ENCODE measurements around the gene VIL1. TPM values are rescaled to one million over a fixed set of nuclear protein-coding genes. Genes with fewer than 3 reads are reported as not detected.

The VIL1 gene
- total and polyA plus RNA-seq, 2 of the 13 experiments (the other 11 are each of a cell fraction or from before 2014, with no cell fraction given), result 287 to 301 TPM

GRCh38 chr2:218418717-218419458, at the start of gene VIL1 (continued):
- TF ChIP-seq, protein P1, sequence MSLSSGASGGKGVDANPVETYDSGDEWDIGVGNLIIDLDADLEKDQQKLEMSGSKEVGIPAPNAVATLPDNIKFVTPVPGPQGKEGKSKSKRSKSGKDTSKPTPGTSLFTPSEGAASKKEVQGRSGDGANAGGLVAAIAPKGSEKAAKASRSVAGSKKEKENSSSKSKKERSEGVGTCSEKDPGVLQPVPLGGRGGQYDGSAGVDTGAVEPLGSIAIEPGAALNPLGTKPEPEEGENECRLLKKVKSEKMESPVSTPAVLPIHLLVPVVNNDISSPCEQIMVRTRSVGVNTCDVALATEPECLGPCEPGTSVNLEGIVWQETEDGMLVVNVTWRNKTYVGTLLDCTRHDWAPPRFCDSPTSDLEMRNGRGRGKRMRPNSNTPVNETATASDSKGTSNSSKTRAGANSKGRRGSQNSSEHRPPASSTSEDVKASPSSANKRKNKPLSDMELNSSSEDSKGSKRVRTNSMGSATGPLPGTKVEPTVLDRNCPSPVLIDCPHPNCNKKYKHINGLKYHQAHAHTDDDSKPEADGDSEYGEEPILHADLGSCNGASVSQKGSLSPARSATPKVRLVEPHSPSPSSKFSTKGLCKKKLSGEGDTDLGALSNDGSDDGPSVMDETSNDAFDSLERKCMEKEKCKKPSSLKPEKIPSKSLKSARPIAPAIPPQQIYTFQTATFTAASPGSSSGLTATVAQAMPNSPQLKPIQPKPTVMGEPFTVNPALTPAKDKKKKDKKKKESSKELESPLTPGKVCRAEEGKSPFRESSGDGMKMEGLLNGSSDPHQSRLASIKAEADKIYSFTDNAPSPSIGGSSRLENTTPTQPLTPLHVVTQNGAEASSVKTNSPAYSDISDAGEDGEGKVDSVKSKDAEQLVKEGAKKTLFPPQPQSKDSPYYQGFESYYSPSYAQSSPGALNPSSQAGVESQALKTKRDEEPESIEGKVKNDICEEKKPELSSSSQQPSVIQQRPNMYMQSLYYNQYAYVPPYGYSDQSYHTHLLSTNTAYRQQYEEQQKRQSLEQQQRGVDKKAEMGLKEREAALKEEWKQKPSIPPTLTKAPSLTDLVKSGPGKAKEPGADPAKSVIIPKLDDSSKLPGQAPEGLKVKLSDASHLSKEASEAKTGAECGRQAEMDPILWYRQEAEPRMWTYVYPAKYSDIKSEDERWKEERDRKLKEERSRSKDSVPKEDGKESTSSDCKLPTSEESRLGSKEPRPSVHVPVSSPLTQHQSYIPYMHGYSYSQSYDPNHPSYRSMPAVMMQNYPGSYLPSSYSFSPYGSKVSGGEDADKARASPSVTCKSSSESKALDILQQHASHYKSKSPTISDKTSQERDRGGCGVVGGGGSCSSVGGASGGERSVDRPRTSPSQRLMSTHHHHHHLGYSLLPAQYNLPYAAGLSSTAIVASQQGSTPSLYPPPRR (CRISPR knock-in tag; IDR thresholded peaks at IDR 0.05; ENCODE audit: borderline replicate concordance), result peak; percentile 51; the same call in 1 of the 2 replicates
- TF ChIP-seq NBN (conservative IDR thresholded peaks at IDR 0.05), result no peak
- 0 out of 2 replicates have a peak, but pooled peaks have one; percentile 16 for TF ChIP-seq KIAA2018 (CRISPR knock-in tag; IDR thresholded peaks at IDR 0.05; ENCODE audit: borderline replicate concordance)
- TF ChIP-seq ZNF563 (CRISPR knock-in tag; IDR thresholded peaks at IDR 0.05), result 0 out of 2 replicates have a peak, but pooled peaks have one; percentile 61
- TF ChIP-seq, protein P2, sequence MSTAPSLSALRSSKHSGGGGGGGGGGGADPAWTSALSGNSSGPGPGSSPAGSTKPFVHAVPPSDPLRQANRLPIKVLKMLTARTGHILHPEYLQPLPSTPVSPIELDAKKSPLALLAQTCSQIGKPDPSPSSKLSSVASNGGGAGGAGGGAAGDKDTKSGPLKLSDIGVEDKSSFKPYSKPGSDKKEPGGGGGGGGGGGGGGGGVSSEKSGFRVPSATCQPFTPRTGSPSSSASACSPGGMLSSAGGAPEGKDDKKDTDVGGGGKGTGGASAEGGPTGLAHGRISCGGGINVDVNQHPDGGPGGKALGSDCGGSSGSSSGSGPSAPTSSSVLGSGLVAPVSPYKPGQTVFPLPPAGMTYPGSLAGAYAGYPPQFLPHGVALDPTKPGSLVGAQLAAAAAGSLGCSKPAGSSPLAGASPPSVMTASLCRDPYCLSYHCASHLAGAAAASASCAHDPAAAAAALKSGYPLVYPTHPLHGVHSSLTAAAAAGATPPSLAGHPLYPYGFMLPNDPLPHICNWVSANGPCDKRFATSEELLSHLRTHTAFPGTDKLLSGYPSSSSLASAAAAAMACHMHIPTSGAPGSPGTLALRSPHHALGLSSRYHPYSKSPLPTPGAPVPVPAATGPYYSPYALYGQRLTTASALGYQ (CRISPR knock-in tag; IDR thresholded peaks at IDR 0.05), result peak; percentile 71; the same call in 1 of the 2 replicates
- TF ChIP-seq HES4 (CRISPR knock-in tag; IDR thresholded peaks at IDR 0.05; ENCODE audit: borderline replicate concordance), result no peak
- TF ChIP-seq SRSF9 (IDR thresholded peaks at IDR 0.05; ENCODE audit: borderline replicate concordance, insufficient read depth, low read depth, low read length, poor library complexity, severe bottlenecking), result no peak
- peak; percentile 94 for TF ChIP-seq HDAC1 (CRISPR knock-in tag; IDR thresholded peaks at IDR 0.05)
- no peak for TF ChIP-seq ZNF737 (CRISPR knock-in tag; IDR thresholded peaks at IDR 0.05; ENCODE audit: borderline replicate concordance)
- peak; percentile 82; the same call in 1 of the 2 replicates for TF ChIP-seq ZNF224 (CRISPR knock-in tag; IDR thresholded peaks at IDR 0.05)

All from HepG2 (cell line).